ENCODE data around the gene TMEM208. TPM values are rescaled to one million over a fixed set of nuclear protein-coding genes. Genes with fewer than 3 reads are reported as not detected.

TMEM208 gene
- total and polyA plus RNA-seq, 2 of the 13 experiments (the other 11 are each of a cell fraction or from before 2014, with no cell fraction given): 58.8 to 72.9 TPM

- TF ChIP-seq GTF2F1 (IDR thresholded peaks at IDR 0.05; ENCODE audit: low read length) (no peak), ZSCAN20 (CRISPR knock-in tag; IDR thresholded peaks at IDR 0.05; ENCODE audit: borderline replicate concordance) (no peak; the same call in 1 of the 2 replicates), SRF (IDR thresholded peaks at IDR 0.05; ENCODE audit: low read depth, low read length) (no peak), NAIF1 (CRISPR knock-in tag; IDR thresholded peaks at IDR 0.05; ENCODE audit: borderline replicate concordance) (no peak), GATAD2A (CRISPR knock-in tag; IDR thresholded peaks at IDR 0.05) (peak; percentile 84), CREM (IDR thresholded peaks at IDR 0.05) (no peak), CREM (CRISPR knock-in tag; IDR thresholded peaks at IDR 0.05) (no peak), ZNF883 (CRISPR knock-in tag; IDR thresholded peaks at IDR 0.05; ENCODE audit: not compliant biosample characterization) (peak; percentile 88), CBX1 (IDR thresholded peaks at IDR 0.05; ENCODE audit: low read depth) (peak; percentile 89), NFRKB (IDR thresholded peaks at IDR 0.05) (no peak), SCMH1 (CRISPR knock-in tag; IDR thresholded peaks at IDR 0.05; ENCODE audit: borderline replicate concordance) (no peak), ZNF616 (CRISPR knock-in tag; IDR thresholded peaks at IDR 0.05; ENCODE audit: low read depth) (peak; percentile 73; the same call in 1 of the 2 replicates), ZNF251 (CRISPR knock-in tag; IDR thresholded peaks at IDR 0.05) (no peak), PHF20 (CRISPR knock-in tag; IDR thresholded peaks at IDR 0.05) (no peak; the same call in 1 of the 2 replicates), YY1 (IDR thresholded peaks at IDR 0.05; ENCODE audit: insufficient read depth, insufficient replicate concordance, low read depth, low read length) (peak; percentile 62), ZNF510 (CRISPR knock-in tag; IDR thresholded peaks at IDR 0.05; ENCODE audit: low read depth) (no peak), E2F1 (CRISPR knock-in tag; IDR thresholded peaks at IDR 0.05) (0 out of 2 replicates have a peak, but pooled peaks have one; percentile 48), RARG (CRISPR knock-in tag; IDR thresholded peaks at IDR 0.05; ENCODE audit: low read depth) (no peak), ZNF136 (CRISPR knock-in tag; IDR thresholded peaks at IDR 0.05; ENCODE audit: low read depth) (peak; percentile 96; the same call in 1 of the 2 replicates), ZNF720 (CRISPR knock-in tag; IDR thresholded peaks at IDR 0.05) (peak; percentile 68; the same call in 1 of the 2 replicates), KDM2A (CRISPR knock-in tag; IDR thresholded peaks at IDR 0.05; ENCODE audit: borderline replicate concordance, low read depth) (peak; percentile 98), SUZ12 (IDR thresholded peaks at IDR 0.05; ENCODE audit: low read depth, low read length) (0 out of 2 replicates have a peak, but pooled peaks have one; percentile 8), ZNF660 (CRISPR knock-in tag; IDR thresholded peaks at IDR 0.05; ENCODE audit: borderline replicate concordance, low read depth) (no peak), PHF21A (CRISPR knock-in tag; IDR thresholded peaks at IDR 0.05) (peak; percentile 20; the same call in 1 of the 2 replicates), HOXA9 (CRISPR knock-in tag; IDR thresholded peaks at IDR 0.05; ENCODE audit: borderline replicate concordance) (peak; percentile 84), TOE1 (CRISPR knock-in tag; IDR thresholded peaks at IDR 0.05) (0 out of 2 replicates have a peak, but pooled peaks have one; percentile 72)
- TF ChIP-seq, protein P1, sequence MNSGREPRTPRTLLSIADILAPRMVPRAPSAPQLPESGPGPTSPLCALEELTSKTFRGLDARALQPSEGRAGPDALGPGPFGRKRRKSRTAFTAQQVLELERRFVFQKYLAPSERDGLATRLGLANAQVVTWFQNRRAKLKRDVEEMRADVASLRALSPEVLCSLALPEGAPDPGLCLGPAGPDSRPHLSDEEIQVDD (CRISPR knock-in tag; IDR thresholded peaks at IDR 0.05; ENCODE audit: borderline replicate concordance): peak; percentile 83; the same call in 1 of the 2 replicates
- TF ChIP-seq, protein P2, sequence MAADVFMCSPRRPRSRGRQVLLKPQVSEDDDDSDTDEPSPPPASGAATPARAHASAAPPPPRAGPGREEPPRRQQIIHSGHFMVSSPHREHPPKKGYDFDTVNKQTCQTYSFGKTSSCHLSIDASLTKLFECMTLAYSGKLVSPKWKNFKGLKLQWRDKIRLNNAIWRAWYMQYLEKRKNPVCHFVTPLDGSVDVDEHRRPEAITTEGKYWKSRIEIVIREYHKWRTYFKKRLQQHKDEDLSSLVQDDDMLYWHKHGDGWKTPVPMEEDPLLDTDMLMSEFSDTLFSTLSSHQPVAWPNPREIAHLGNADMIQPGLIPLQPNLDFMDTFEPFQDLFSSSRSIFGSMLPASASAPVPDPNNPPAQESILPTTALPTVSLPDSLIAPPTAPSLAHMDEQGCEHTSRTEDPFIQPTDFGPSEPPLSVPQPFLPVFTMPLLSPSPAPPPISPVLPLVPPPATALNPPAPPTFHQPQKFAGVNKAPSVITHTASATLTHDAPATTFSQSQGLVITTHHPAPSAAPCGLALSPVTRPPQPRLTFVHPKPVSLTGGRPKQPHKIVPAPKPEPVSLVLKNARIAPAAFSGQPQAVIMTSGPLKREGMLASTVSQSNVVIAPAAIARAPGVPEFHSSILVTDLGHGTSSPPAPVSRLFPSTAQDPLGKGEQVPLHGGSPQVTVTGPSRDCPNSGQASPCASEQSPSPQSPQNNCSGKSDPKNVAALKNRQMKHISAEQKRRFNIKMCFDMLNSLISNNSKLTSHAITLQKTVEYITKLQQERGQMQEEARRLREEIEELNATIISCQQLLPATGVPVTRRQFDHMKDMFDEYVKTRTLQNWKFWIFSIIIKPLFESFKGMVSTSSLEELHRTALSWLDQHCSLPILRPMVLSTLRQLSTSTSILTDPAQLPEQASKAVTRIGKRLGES (CRISPR knock-in tag; IDR thresholded peaks at IDR 0.05; ENCODE audit: borderline replicate concordance): peak; percentile 46; the same call in 1 of the 2 replicates
These were observed 41.8 kb upstream of the TMEM208 start (continued) for GRCh38 chr16:67184995-67185650.

Measured in HepG2 (cell line).